HUDEP-2 (cell line): Measurements from ENCODE around the gene GPR78.

Source experiments
- DNase-seq, 76 experiments: peaks; one replicate each; lab custom pipeline; 2025; ENCODE audit not compliant: unreplicated experiment in 76 of 76; lab: John Stamatoyannopoulos, UW

The GPR78 gene

GRCh38 chr4:8546766-8547107, 33.5 kb upstream of the GPR78 start:
- DNase-seq = no peak

GRCh38 chr4:8547108-8547911, 32.9 kb upstream of the GPR78 start:
- peak in 3 of 76 experiments; percentile 2 to 3 (median 3) for DNase-seq

GRCh38 chr4:8547912-8548730, 32.1 kb upstream of the GPR78 start:
- DNase-seq = no peak

- no peak for DNase-seq
Measured at GRCh38 chr4:8548731-8549351, 31.4 kb upstream of the GPR78 start.

- DNase-seq = no peak
Measured at GRCh38 chr4:8549352-8549931, 30.8 kb upstream of the GPR78 start.

GRCh38 chr4:8550691-8551090, 29.5 kb upstream of the GPR78 start:
- no peak for DNase-seq

GRCh38 chr4:8552024-8552423, 28.2 kb upstream of the GPR78 start:
- no peak for DNase-seq

GRCh38 chr4:8552581-8553205, 27.5 kb upstream of the GPR78 start:
- no peak for DNase-seq

- no peak for DNase-seq
Measured at GRCh38 chr4:8553216-8553615, 27.0 kb upstream of the GPR78 start.

GRCh38 chr4:8553991-8554405, 26.2 kb upstream of the GPR78 start:
- DNase-seq = no peak

- no peak for DNase-seq
Measured at GRCh38 chr4:8554555-8555100, 25.6 kb upstream of the GPR78 start.

- no peak for DNase-seq
Measured at GRCh38 chr4:8555716-8556115, 24.5 kb upstream of the GPR78 start.

GRCh38 chr4:8556341-8557150, 23.6 kb upstream of the GPR78 start:
- no peak for DNase-seq

- no peak for DNase-seq
Measured at GRCh38 chr4:8557151-8558076, 22.8 kb upstream of the GPR78 start.

GRCh38 chr4:8558080-8558960, 21.9 kb upstream of the GPR78 start:
- no peak for DNase-seq

GRCh38 chr4:8559011-8559410, 21.2 kb upstream of the GPR78 start:
- no peak for DNase-seq

GRCh38 chr4:8559524-8560264, 20.5 kb upstream of the GPR78 start:
- DNase-seq = no peak
